UCSD-AML1 (cell line): Measurements from ENCODE around the gene SCN11A.
"Not testable (repeated sequence)": the region's sequence is repeated elsewhere in the genome, so short reads cannot be mapped to it uniquely, and the experiment has no call there.

Source experiments
- DNase-seq: peaks from one replicate; lab custom pipeline; 2025; ENCODE audit not compliant: unreplicated experiment; lab: John Stamatoyannopoulos, UW

Gene SCN11A

DNA sequence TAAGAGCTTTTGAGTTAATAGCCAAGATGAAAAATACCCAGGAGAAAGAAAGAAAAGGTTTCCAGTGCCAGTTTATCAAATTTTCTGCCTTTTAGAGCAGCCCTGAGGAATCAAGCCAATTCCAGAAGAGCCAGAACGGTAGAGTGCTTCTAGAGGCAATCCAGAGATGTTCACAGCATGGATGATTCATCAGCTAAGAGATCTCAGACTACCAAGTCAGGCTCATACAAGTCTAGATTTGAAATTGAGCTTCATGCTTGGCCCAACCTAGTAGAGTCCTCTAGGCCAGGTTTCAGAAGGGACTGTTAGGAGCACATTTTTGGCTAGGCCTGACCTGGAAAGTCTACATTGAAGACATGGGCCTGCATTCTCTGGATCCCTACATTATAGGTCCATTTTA lies 15.5 kb upstream of the SCN11A start:
- DNase-seq = no peak

DNA sequence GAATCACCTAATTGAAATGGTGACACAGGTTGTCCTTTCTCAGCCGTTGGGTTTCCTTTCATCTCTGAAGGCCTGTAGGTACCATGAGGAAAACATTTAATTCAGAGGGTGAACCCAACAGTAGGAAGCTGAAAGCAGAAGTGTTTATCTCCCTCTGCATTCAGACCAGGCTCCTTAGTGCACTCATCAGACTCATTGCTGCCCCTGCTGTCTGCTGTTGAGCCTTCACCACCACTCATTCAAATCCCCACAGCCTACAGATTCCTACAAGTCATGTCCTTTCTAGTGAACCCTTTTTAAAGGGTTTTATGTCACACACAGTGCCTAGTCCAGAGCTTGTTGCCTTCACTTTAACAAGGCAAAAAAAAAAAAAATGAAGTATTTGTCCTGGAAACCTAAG lies 13.5 kb upstream of the SCN11A start:
- DNase-seq = peak; percentile 44

DNA sequence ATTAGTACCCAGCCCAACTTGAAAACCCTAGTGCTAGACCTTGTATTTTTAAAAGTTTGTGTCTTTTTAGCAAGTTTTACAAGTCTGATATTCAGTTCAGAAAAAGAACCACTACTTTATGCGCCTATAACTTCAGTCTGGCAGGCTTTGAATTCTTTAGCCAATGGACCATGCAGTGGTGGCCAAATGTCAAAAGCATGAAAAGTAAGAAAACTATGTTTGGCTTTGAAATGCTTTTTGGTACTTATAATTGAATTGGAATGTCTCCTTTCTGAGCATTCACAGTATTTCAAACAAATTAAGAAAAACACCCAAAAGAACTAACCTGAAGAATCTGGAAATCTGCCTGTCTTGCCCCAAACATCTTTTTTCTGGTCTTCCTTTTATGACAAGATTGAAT lies 12.9 kb upstream of the SCN11A start:
- no peak for DNase-seq

DNA sequence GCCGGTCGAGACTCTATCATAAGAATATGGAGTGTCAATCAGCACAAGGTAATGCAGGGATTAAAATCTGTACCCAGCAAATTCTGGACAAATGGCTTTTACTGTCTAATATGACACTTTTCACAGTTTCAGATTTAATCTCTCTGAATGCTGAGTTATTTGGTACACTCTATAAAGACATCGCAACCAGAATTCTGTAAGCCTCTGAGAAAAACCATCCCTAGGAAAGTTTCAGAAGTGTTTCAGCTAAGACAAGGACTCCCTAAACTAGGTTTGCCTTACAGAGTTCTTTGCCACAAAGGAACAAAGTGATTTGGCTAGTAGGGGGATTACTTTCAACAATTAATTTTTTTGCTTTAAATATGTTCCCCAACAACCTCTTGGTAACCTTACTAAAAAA lies 11.4 kb upstream of the SCN11A start:
- DNase-seq = no peak

DNA sequence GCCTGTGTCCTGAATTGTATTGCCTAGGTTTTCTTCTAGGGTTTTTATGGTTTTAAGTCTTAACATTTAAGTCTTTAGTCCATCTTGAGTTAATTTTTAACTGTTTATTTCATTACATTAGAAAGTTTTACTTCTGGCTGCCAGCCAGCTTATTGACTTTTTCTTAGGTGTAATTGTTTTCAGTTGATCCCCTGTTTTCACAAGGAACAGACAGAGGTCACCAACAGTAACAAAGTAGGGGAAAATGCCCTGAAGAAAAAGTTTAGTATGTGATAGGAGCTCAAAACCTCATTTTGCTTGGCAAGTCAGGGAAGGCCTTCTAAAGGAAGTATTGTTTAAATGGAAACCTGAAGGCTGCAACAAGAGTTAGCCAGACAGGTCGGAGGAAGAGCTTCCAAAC lies 10.4 kb upstream of the SCN11A start:
- DNase-seq = no peak

DNA sequence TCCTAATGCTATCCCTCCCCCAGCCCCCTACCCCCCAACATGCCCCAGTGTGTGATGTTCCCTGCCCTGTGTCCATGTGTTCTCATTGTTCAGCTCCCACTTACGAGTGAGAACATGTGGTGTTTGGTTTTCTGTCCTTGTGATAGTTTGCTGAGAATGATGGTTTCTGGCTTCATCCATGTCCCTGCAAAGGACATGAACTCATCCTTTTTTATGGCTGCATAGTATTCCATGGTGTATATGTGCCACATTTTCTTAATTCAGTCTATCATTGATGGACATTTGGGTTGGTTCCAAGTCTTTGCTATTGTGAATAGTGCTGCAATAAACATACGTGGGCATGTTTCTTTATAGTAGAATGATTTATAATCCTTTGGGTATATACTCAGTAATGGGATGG lies 9.5 kb upstream of the SCN11A start:
- not testable (repeated sequence) for DNase-seq

DNA sequence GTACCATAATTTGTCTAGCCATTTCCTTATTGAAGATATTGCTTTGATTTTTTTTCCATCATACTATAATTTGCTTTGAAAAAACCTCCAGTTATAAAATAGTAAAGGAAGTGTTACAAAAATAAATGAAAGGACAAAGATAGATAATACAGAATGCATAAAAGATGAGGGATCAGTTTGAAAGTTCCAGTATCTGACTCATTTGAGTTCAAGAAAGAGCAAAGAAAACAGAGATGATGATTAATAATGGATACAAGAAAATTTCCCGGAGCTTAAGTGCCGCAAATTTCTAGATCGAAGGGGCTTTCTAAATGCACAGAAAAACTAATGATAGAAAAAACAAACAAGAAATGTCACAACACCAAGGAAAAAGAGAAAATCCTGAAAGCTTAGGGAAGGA lies 4.4 kb upstream of the SCN11A start:
- DNase-seq = no peak

DNA sequence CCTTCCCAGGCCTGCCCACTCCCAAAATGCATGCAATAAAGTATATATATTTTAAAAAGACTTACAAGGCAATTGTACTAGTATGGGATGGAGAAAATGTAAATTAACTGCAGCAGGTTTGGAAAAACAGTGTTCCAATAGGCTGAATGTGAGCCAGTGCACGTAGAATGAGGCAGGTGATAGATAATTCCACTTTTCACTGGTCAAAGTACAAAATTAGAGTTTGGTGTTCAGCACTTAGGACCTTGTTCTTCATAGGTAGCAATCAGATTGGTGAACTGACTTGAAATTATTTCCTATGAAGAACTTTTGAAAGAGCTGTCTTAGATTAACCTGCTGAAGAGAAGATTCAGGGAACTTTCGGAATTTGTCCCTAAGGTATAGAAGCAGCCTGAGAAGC lies 2.0 kb upstream of the SCN11A start:
- DNase-seq = no peak

DNA sequence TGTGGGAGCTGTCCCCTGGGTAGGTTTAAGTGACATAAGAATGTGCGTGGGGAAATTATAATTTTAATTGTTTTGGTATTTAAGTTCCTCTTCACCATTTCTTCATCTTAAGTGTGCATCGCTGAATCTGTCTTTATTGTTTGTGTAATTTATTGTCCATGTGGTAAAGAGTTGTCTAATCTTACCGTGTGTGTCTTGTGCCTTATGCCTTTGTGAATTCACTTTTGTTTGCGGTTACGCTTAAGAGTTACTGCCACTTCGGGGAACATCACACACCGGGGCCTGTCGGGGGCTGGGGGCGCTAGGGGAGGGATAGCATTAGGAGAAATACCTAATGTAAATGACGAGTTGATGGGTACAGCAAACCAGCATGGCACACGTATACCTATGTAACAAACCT lies 839 bp upstream of the SCN11A start:
- no peak for DNase-seq

DNA sequence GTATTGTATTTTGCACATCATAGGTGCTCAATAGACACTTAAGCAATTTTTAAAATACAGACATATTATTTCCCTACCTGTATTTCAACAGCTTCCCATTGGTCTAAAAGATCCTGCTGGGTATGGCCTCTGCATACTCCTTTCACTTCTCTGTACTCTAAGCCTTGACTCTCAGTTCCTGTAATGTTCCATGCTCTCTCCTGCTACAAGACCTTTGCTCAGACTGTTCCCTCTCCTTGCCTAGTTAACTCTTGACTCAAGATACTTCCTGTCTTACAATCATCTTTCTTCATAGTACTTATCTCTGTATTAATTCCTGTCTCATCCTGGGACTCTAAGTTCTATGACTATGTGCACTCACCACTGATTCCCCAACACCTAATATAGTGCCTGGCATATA lies 1.7 kb downstream of the SCN11A start:
- no peak for DNase-seq

DNA sequence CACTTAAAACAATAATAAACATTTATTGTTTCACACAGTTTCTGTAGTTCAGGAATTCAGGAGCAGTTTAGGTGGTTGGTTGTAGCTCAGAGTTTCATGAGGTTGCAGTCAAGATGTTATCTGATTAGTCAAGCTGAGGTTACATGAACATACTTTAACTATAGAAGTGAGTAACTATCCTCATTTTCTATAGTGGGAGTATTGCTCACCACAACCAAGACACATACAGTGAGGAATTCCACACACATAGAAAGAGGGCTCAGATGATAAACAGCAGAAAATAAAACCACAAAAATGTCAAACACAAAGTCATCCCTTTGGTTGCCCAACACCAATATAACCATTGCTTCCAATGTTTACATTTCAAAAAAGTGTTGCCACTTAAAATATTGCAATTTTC lies 13.6 kb downstream of the SCN11A start:
- DNase-seq = no peak

DNA sequence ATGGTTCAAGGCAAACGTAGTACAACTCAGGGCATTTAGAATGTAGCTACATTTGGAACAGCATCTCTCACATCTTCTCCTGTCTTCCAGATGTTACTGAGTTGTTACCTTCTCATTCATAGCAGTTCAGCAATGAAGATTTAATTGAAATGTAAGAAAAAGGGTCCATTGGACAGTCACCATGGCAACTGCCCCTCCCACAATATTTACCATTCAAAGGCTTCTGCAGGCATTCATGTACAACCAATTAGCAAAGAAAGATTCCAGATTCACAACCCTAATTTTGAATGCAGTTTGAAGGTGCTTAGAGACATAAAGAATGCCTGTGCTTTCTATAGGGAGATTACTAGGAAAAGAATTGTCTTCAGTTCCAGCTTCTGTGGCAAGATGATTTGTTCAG lies 22.2 kb downstream of the SCN11A start:
- DNase-seq = no peak

DNA sequence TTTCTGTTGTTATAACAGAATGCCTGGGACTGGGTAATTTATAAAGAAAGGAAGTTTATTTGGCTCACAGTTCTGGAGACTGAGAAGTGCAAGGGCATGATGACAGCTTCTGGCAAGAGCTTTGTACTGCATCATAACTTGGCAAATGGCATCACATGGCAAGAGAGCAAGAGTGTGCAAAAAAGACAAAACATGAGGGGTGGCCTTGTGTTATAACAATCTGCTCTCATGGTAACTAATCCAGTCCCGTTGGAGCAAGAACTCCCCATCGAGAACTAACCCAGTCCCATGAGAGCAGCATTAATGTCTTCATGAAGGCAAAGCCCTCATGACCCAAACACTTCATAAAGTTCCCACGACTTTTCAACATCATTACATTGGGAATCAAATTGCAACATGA lies 23.2 kb downstream of the SCN11A start:
- DNase-seq = no peak

DNA sequence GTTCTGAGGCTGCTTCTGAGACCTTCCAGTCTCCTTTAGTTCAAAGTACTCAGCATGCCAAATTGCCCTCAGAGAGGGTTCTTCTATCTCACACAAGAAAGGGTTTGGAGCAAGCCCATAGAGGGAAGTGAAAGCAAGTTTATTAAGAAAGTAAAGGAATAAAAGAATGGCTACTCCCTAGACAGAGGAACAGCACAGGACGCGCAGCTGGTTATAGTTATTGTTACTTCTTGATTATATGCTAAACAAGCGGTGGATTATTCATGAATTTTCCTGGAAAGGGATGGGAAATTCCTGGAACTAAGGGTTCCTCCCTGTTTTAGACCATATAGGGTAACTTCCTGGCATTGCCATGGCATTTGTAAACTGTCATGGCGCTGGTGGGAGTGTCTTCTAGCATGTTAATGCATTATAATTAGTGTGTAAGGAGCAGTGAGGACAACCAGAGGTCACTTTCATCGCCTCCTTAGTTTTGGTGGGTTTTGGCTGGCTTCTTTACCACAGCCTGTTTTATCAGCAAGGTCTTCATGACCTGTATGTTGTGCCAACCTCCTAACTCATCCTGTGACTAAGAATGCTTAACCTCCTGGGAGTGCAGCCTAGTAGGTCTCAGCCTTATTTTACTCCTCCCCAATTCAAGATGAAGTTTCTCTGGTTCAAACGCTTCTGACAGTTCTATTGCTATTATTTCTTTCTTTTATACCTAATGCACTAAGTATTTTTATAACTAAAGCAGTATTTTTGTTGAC lies 26.3 kb downstream of the SCN11A start:
- no peak for DNase-seq

DNA sequence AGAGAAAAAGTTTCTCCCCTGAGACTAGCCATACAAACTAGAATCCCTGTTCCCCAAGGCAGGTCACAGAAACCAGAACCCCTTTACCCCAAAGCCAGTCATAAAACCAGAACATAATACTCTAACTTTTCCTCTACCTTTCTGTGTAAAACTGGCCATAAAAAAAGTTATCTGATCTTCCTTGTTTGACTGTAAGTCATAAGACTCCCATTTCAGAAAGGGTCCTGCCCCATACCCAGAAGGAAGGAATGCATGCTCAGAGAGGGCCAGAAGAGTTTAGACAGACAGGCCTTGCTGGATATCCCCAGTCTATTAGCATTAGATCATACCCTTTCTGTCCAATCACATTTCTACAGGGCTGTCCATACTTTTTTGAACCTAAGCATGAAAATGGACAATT lies 27.2 kb downstream of the SCN11A start:
- no peak for DNase-seq

DNA sequence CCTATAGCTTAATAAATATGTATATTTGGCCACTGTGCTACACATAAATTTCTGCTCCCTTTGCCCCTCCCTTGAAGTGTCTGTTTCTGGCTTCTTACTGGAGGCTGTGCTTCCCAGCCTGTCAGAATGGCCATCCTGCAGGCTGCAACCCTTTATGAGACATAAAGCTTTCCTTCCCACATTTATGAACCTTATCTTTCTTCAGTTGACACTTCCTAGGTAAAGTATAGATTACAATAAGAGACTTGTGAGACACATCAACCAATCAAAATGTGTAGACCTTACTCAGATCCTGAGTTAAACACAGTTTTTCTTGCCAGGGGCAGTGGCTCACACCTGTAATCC lies 29.5 kb downstream of the SCN11A start:
- DNase-seq = no peak

DNA sequence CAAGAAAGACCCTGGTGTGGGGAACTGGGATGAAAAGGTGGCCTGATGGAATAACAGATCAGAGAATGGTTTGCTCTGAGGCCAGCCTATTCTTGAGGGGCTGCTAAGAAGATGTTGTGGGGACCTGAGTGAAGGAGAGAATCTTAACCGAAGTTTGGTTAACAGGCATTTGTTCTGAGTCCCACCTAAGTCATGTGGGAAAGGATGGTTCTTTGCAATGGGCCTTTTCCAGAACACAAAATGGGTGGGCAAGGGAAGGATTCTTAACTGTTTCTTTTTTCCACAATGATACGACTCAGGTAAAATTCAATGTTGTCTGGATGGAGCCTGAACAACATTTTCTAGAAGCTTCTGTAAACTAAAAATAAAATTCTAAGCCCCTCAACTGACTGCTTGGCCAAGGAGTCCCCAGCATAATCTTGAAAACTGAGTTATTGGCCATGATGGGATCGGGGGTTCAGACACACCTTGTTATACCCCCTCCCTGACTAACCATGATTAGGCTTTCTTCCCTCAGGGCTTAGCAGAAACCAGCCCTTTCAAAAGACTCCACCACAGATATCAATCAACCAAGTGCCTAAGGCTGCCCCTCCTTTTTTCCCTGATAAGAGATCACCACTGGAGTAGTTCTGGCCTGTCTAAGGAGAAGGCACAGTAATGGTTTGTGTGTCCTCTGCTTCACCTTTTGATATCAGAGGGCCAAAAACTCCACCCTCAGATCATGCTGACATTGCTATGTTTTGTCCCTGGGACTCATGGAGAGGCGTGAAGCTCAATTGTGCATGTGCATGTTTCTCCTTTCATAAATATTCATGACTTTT lies 30.1 kb downstream of the SCN11A start:
- no peak for DNase-seq

DNA sequence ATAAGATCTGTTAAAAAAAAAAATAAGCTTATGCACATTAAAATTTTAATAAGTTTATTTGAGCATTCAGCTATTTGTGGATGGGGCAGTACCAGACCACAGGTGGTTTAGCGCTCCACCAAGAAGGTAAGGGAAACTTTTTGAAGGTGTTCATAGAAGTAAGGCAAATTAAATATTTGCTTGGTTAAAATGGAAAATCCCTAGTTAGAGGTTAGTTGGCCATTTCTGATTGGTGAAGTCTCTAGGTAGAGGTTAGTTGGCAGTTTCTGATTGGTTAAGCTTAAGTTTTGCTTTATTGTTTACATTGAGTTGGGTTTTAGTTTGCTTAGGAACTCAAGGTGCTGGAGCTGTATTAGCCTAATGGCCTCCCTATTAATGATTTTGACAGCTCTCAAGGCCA lies 30.7 kb downstream of the SCN11A start:
- no peak for DNase-seq

DNA sequence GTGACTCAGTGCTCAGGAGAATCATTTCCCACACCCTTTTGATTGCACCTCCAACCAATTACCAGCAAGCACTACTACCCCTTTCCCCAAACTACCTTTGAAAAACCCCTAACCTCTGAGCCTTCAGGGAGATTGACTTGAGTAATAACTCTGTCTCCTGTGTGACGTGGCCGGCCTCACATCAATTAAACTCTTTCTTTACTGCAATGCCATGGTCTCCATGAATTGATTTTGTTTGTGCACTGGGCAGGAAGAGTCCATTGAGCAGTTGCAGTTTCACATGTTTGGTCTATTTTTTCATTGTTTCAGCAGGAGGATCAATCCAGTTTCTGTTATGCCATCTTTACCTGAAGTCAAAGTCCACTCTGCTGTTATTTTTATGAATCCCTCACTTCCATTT lies 32.4 kb downstream of the SCN11A start:
- DNase-seq = no peak

DNA sequence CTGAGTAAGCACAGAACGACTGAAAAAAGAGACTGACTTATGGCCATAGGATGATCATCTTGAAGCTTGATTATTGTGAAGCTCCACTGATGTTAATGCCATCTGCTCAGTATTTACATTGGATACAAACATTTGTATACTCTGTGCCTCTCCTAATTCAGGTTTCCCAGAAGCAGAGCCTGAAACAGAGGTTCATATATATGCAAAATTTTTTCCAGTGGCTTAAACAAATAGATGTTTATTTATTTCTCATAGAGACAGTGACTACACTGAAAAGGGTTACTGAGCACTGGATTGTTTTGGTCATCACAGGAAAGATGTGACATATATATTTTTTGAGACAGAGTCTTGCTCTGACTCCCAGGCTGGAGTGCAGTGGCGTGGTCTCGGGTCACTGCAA lies 36.3 kb downstream of the SCN11A start:
- DNase-seq = no peak

DNA sequence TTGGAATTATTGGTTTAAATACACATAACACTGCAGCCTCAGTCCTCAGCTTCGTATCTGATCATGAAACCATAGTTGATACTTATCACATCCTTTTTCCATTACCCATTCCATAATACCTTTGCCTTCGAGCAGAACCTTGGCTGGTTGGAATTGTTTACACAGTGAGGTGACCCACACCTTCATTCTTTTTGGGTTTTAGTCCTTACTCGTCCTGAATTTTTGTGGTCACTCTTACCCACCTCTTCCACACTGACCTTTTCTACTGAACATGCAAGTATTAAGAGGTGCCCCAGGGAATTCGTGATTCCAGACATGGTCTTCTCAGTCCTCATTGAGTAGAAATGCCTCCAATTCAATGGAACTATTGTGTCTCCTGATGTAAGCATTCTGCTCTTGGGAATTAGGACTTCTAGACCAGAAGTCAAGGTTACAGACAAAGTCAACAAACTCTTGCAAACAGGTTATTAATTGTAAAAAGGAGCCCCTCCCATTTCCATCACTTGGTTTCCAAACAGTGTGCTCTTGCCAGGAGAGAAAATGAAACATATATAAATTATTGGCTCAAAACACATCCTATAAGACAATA lies 37.7 kb downstream of the SCN11A start:
- no peak for DNase-seq

DNA sequence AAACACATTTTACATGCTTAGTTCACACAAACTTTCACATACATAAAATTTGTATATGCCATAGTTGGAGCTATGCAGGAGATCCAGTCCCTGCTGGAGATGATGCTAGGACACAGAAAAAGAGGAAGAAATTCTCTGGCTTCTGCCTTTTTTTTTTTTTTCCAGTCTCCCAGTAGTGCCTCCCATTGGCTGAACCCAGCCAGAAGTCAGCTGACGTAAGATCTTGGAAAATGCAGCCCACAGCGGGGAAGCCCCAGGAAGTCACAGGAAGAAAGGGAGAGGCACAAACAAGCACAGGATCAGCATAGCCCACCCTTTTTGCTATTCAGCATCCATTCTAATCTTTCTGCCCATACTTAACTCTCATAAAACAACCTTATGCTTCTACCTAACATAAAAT lies 38.5 kb downstream of the SCN11A start:
- DNase-seq = peak; percentile 45
